GM19238 (cell line): Measurements from ENCODE around the gene IGF2R.
"Not testable (repeated sequence)": the region's sequence is repeated elsewhere in the genome, so short reads cannot be mapped to it uniquely, and the experiment has no call there.

Source experiments
- DNase-seq: peaks from one replicate; pipeline ENCODE4 v3.0.0; 2011; ENCODE audit warnings: low spot score; ENCODE audit not compliant: insufficient read length

IGF2R gene

DNA sequence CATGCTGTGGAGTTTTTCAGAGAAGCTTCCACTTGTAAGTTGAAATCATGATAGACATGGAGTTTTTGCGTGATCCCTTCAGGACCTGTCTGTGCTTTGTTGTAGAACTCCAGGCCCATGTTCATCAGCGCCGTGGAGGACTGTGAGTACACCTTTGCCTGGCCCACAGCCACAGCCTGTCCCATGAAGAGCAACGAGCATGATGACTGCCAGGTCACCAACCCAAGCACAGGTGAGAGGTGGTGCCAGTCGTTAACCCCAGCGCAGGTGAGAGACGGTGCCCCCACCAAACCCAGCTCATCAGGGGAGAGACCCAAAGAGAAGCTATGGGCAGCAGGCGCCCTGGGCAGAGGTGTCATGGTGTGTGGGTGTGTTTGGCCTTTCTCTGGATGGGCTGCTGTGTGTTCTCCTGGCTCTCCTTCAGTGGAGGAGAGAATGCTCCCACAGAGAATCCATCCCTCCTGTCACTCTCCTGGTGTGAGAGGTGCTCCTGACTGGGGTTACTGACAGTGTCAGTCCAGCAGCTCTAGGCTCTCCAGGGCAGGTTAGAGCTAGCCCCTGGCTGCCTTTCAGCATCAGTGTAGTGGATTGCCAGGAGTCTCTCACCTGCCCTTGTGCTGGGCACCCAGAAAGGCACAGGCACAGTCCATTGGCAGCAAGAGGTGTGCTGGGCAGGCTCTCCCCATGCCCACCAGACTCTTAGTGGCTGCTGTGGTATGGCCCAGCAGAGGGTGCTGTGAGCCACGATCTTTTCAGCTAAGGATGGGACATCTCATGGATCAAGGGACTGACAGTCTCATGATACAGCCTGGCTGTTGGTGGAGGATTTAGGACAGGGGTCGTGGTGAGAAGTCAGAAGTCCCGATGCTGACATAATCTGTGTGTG, 103.2 kb downstream of the IGF2R start:
- DNase-seq, result no peak

DNA sequence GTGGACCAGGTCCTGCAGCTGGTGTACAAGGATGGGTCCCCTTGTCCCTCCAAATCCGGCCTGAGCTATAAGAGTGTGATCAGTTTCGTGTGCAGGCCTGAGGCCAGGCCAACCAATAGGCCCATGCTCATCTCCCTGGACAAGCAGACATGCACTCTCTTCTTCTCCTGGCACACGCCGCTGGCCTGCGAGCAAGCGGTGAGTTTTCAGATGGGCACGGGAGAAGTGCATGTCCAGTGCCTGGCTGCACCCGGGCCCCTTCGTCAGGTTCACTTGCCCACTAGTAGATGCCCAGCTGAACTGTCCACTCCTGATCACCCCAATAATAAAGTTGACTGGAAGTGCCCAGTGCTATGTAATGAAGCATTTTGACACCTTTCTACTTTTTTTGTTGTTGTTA, 104.4 kb downstream of the IGF2R start:
- DNase-seq, result no peak

DNA sequence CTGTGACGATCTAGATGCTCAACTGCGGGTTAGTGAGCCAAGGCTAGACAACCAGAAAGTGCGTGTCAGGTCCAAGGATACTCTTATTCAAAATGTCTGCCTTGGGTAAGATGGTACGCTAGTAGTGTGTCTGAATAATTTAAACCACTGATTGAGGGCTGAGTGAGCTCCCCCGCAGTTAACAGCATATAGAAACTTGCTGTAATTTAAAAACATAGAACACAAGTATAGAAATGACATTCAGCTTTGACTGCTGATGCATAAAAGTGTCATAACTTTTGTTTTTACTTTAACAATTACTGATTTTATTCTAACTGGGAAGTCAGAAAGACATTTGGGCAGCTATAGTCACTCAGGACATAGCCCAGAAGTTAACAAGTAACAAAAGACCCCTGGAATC, 107.1 kb downstream of the IGF2R start:
- DNase-seq, result no peak

DNA sequence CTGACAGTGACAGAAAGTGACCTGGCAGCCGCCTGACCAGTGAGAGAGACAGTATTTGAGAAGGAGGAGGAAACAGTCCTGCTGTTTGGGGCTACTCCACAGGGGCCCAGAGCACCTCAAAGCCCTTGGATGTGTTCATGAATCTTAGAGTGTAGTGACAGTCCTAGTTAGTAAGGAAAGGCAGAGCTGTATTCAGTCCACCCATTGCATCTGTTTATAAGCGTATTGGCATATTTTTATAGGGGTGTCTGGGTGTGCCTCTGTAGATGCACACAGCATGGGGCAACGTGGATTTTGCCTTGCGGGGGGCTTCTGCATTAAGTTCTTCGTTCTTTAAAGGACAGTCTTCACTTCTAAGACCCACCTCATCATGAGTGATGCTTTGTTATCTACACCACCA, 108.1 kb downstream of the IGF2R start:
- DNase-seq, result no peak

DNA sequence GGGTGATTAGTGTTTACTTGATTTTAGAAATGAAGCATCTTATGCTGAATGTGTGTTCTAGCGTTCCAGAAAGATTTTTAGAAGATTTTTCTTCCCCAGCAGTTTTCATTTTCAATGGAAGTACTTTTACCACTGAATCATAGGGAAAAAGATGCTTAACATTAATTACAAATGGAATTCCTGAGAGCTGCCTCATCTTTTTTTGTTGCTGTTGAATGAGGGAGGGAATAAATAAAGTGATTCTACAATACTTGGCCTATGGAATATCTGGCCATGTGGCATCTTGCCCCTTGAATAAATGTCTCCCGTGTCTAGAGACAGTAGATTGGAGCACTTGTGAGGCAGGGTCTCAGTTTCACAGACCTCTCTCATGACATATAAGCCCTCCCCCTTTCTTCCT, 108.6 kb downstream of the IGF2R start:
- DNase-seq, result no peak

DNA sequence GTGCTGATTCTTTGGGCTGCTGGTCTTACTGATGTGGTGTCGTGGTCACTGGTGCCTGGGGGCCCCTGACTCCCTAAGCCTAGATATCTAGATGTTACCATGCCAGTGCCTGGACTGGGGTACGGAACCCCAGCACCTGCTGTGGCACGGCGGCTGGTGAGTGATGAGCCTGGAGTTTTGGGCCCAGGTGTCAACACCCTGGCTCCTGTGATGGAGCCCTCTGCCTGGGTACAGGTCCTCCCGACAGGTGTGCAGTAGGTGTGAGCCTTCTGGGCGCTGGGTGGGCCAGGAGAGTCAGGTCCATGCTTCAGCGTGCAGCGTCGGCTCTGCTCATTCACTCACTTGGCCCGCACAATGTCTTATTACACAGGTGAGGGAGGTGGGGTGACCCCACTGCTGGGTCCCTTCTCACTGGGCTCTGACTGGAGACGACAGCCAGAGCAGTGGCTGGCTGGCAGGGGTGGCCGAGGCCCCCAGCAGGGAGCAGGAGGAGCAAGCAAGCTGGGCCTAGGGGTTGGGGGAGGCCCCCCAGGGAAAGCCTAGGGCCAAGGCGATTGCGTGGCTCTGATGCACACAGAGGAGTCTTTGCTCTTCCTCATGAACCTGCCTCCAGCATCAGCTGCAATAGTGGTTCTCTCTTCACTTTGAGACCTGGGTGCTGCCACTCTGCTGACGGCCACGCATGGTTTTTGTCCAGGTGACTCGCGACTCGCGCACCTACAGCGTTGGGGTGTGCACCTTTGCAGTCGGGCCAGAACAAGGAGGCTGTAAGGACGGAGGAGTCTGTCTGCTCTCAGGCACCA, 110.2 kb downstream of the IGF2R start:
- DNase-seq, result no peak

DNA sequence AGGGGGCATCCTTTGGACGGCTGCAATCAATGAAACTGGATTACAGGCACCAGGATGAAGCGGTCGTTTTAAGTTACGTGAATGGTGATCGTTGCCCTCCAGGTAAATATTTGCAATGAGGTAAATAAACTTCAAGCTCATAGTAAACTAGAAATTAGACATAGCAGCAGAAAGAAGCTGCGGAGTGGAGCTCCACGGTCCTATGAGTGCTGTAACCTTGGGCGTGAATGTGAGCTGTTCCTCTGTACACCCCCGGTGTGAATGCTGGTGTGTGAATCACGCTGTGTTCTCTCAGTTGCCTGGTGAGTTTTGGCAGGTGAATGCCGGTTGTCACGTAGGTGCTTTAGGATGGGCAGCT, 110.8 kb downstream of the IGF2R start:
- no peak for DNase-seq

DNA sequence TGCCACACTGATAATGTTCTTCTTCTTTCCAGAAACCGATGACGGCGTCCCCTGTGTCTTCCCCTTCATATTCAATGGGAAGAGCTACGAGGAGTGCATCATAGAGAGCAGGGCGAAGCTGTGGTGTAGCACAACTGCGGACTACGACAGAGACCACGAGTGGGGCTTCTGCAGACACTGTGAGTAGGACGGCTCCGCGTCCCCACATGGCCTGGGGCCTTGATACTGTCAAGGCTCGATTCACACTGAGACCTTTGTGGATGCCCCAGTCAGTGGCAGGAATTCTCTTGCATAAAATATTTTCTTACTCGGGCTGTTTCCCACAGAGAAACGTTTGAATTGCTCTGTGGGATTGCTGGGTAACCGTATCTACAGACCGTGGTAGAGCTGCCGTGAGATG, 111.2 kb downstream of the IGF2R start:
- no peak for DNase-seq

DNA sequence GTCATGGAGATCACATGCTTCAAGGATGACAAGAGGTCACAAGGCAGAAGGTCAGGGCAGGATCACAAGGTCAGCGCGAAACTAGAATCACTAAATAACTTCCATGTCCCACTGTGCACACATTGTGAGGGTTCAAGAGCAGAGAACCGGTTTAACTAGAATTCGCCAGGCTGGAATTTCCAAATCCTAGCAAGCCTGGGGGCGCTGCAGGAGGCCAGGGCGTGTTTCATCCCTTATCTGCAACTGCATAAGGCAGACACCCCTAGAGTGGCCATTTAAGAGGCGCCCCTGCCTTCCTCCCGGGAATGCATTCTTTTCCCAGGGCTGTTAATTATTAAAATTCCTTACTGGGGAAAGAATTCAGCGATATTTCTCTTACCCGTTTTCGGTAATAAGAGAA, 112.5 kb downstream of the IGF2R start:
- no peak for DNase-seq

DNA sequence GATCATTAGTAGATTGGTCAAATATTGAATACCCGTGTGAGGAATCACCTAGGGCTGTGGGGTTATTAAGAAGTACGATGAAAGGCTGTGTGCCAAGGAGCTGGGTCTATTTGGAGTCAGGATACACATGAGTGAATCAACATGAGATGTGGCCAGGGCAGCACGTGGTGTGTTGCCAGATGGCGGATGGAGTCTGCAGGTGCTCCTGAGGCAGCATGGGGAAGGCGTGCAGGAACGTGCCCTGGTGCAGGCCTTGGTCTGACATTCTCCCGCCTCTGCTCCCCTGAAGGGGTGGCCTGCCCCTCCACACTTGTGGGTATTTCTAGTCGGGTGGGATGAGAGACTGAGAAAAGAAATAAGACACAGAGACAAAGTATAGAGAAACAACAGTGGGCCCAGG, 113.7 kb downstream of the IGF2R start:
- DNase-seq, result no peak

DNA sequence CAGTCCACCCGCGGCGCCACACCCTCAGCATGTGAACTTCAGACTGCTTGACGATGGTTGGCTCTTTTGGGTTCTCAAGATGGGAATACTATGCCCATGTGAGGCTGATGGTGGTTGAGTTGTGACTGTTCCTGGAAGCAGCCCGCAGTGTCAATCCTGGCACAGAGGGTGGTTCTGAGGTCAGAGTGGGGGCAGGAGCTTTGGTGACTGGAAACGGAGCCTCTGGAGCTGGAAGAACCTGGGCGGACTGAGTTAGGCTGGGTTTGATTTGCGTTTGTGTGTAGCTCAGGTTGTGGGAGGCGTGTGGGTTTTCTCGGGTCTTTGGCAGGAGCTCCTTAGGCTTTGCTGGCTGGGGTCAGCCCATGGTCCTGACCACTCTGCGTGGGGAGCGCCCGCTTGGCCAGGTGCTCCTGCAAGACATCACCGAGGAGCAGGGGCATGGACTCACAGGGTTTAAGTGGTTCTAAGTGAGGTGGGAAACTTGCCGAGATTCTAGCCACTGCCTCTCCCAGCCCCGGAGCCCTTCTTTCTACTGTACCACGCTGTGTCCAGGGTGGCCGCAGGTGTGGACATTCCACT, 115.4 kb downstream of the IGF2R start:
- DNase-seq, result no peak

DNA sequence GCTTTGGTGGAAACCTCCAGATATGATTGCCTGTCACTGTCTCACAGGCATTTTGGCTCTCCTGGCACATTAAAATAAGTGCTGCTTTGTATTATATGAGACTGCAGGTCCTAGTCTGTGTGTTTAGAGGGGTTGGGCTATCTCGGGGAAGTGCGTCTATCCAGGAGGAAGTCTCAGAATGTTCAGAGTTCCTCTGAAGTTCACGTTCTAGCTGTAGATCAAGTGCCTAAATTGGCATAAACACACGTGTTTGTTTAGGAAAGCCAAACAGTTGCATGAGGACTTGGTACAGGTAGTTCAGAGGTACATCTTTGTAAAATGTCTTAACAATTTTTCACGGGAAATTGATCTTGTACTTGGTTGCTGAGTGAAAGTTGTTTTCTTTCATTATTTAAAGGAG, 116.3 kb downstream of the IGF2R start:
- no peak for DNase-seq

DNA sequence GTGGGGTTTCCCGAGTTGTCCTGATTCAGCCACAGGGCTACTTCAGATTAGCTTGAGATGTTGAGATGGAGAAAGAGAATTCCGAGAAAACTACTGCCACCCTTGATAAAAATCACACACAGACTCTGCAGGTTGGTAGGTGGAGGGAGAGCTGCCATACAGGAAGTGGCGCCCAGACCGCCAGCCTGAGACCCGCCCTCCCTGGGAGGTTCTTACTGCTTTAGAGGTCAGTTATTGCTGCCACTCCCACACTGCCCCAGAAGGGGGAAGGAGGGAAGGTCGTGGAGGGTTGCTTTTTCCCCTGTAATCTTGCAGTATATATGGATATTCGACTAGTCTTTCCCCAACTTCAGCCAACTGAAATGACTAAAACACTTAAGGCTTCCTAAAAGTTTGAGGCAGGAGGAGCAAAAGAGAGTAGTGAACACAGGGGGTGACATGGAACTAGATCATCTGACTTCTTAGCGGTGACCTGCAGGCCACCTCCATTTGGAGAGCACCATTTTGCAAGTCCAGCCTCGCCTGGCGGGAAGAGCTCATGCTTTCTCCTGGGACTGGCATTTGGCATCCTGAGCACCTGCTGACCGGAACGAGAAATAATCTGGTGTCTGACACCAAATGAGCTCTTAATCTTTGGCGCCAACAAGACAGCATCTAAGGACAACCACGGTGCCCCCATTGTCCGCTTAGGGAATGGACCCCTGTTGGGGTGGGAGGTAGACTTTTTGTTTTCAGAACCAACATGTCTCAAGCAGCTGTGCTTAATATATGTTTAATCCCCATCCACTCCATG, 117.0 kb downstream of the IGF2R start:
- no peak for DNase-seq

DNA sequence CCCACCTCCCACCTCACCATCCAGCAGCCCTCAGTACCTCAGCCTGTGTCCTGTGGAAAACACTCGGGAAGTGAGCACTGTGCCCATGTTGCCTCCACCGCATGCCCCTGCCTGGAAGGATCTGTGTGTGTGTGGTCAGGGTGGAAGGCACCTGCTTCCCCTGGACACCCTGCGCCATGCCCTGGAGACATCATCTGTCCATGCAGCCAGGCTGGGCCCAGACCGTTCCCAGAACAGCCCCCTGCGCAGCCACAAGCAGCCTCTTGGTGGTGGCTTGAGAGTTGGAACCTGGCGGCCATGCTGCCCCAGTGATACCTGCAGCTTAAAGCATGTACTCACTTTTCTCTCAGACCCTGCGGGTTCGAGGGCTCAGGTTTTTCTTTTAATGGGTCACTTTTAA, 117.9 kb downstream of the IGF2R start:
- DNase-seq, result no peak

DNA sequence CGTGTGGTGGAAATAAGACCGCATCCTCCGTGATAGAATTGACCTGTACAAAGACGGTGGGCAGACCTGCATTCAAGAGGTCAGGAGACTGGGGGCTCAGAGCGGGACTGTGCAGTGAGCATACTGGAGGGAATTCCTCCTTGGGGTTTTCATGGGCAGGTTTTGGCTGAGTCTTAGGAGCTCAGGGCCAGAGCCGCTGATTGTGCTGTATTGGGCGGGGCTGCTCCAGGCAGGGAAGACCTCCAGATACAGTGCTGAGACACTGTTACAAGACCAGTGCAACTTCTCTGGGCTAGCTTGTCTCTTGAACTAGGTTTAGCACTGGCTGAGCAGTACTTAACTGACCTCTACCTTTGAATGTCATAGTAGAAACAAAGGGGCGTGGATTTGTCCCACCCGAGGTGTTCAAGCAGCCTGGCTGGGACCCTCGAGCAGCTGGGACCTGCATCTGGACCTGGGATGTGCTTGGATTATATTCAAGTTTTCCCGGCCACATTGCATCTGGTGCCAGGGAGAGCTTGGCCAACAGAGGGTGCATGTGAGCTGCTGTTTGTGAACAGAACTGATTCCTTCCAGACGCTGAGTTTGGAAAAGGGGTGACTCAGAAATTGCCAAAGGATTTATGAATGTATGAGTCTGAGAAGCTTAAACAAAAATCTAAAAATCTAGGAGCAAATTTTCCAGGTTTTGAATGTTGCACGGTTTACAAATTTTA, 119.3 kb downstream of the IGF2R start:
- no peak for DNase-seq

DNA sequence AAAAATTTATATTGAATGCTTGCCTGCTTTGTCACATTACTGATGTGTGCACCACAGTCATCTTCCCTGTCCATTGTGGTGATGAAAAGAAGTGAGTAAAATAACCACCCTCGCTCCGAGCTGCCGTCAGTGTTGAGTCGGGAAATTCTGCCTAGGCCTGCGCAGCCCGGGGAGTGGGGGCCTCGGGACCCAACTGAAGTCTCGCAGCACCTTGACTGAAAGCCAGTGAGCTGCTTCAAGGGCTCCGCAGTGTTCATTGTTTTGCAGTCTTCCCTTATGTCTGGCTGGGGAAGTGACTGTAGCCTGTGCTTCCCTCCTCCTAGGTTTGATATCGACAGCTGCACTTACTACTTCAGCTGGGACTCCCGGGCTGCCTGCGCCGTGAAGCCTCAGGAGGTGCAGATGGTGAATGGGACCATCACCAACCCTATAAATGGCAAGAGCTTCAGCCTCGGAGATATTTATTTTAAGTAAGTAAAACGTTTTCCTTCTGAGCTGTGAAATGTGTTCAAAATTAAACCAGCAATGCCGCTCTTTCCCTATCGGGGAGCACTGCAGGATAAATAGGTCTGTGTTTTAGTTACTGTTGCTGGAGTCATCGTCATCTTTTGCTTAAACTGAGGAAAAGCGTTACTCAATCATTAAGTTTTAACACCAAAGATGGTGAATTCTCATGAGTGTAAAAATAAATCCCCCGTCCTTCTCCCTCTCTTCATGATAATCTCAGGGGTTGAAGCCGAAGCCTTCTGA, 120.1 kb downstream of the IGF2R start:
- DNase-seq, result no peak

DNA sequence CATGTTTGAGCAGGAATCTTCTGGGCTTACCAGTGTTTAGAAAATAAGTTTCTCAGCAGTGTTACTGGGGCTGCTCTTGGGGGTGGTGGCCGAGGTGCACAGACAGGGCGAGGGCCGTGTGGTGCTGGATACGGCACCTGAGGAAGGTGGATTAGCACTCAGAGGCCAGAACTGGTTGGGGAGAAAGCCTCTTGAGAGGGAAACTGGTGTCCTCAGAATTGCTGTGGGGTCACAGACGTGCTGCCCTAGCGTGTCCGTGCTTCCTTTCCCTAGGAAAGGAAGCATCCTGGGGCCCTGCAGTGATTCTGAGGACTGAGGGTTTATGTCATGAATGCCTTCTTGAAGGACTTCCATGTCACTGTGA, 120.6 kb downstream of the IGF2R start:
- no peak for DNase-seq

DNA sequence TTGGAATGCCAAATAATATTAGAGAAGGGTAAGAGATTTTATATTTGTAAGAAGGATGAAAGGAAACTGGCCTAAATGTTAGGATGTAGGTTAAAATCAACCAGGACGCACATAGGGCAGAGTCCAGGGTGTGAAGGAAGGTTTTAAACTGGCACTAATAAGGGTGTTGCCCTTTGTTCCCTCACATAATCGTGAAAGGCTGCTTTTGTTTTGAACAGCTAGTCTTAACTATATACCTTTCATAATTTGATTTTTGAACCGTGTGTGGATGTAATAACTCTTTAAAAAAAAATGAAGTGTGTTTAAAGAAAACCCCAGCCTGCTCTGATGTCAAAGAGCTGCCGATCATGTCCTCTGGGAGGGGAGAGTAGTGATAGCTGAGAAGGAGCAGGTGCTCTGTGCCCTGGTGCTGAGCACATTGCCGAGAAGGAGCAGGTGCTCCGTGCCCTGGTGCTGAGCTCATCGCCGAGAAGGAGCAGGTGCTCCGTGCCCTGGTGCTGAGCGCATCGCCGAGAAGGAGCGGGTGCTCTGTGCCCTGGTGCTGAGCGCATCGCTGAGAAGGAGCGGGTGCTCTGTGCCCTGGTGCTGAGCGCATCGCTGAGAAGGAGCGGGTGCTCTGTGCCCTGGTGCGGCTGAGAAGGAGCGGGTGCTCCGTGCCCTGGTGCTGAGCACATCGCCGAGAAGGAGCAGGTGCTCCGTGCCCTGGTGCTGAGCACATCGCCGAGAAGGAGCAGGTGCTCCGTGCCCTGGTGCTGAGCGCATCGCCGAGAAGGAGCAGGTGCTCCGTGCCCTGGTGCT, 121.8 kb downstream of the IGF2R start:
- not testable (repeated sequence) for DNase-seq

DNA sequence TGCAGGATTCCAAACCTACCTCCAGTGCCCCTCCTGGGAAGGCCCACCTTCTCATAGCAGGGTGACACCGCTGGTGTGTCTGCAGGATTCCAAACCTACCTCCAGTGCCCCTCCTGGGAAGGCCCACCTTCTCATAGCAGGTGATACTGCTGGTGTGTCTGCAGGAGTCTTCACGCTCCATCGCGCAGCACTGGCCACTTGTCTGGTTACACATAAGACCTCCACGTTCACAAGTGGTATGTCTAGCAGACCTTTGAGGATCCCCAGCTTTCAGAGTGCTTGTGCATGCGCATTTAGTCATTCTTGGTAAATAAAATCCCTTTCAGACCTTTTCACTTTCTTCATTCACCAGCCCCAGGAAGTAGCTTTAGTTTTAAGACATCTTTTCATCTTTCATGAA, 123.3 kb downstream of the IGF2R start:
- DNase-seq, result not testable (repeated sequence)

DNA sequence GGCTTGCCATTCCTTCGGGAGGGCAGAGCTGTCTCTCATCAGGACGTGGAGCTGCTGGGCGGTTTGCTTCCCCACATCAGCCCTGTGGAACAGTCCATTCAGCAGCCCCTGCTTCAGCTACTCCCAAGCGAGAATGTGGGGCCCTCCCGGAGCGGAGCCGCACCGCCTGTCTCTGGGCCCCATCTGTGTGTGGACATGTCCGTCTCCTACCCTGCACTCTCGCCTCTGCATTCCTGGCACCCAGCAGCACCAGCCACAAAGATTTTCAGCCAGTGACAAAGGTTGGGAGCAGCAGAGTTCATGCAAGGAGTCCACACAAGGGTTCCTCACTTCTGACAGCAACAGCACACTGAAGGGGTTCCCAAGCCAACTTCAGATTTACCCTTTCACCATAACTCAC, 123.7 kb downstream of the IGF2R start:
- no peak for DNase-seq
